Activated naive CD4-positive, alpha-beta T cell treated with anti-CD3 and anti-CD28 coated beads for 36 hours (primary cell): ENCODE measurements around the gene GARNL3. TPM values are rescaled to one million over a fixed set of nuclear protein-coding genes. Genes with fewer than 3 reads are reported as not detected.

ENCODE experiments used
- CTCF ChIA-PET: fragments of 350-600 bp; sonication (Branson Sonifier 250); formaldehyde crosslinking; loops from one replicate; lab custom pipeline; 2021; ENCODE audit warnings: antibody characterized with exemption; lab: Charles Lee
- DNase-seq: peaks from one replicate; pipeline ENCODE4 v3.0.0-alpha.2; 2020
- H3K27ac Mint-ChIP-seq: one replicate; pipeline ENCODE4 v1.8.0; 2021; ENCODE audit warnings: mild to moderate bottlenecking, mixed read lengths
- H3K27me3 Mint-ChIP-seq: one replicate; pipeline ENCODE4 v1.8.0; 2021; ENCODE audit warnings: low read depth, mixed read lengths
- H3K36me3 Mint-ChIP-seq: one replicate; pipeline ENCODE4 v1.8.0; 2021; ENCODE audit warnings: low read depth, mixed read lengths
- H3K4me1 Mint-ChIP-seq: one replicate; pipeline ENCODE4 v1.8.0; 2021; ENCODE audit warnings: low read depth, mixed read lengths
- H3K4me3 Mint-ChIP-seq: one replicate; pipeline ENCODE4 v1.8.0; 2021; ENCODE audit warnings: mild to moderate bottlenecking, moderate library complexity, mixed read lengths
- H3K9me3 Mint-ChIP-seq: one replicate; pipeline ENCODE4 v1.8.0; 2021; ENCODE audit warnings: mixed read lengths
- intact Hi-C: fragments of 100-400 bp; cut with micrococcal nuclease; formaldehyde crosslinking; loops from one replicate; pipeline ENCODE4 v1.15.1; 2023
- total RNA-seq, 2 experiments: library from RNA; stranded (reverse); gene quantifications; one replicate each; pipeline ENCODE4 v1.2.3, GENCODE V29; 2021

Gene GARNL3
- total RNA-seq, 2 experiments from 2014 or later: 1.2 to 4.6 TPM

- CTCF ChIA-PET: interaction anchor here (0.6 to 1.0 kb wide), 2 partner anchors 23 to 199 kb away, joined by 3 to 4 read pairs; no protein-coding TSS in a partner anchor
- H3K36me3 Mint-ChIP-seq: no peaks in the 10 kb centered on the region
- H3K4me3 Mint-ChIP-seq: no peak overlapping the region
- peaks cover 3% of the 10 kb centered on the region for H3K4me1 Mint-ChIP-seq
- H3K27me3 Mint-ChIP-seq: peaks cover 26% of the 10 kb centered on the region
- DNase-seq: no peak
- H3K9me3 Mint-ChIP-seq: no peaks in the 10 kb centered on the region
- intact Hi-C loops: no loop called here
- H3K27ac Mint-ChIP-seq: no peak overlapping the region
Observed at GRCh38 chr9:127417131-127418036, 152.8 kb downstream of the GARNL3 start.

- Mint-ChIP-seq H3K4me3 (no peak overlapping the region), H3K27me3 (peaks cover 24% of the 10 kb centered on the region), H3K27ac (no peak overlapping the region), H3K9me3 (no peaks in the 10 kb centered on the region), H3K36me3 (no peaks in the 10 kb centered on the region), H3K4me1 (peaks cover 7% of the 10 kb centered on the region)
- intact Hi-C loops: no loop called here
- CTCF ChIA-PET: interaction anchor here (1.0 kb wide), 1 partner anchor 200 kb away, joined by 4 read pairs; no protein-coding TSS in a partner anchor
- DNase-seq: peak; percentile 60
Observed at GRCh38 chr9:127418037-127418471, 153.5 kb downstream of the GARNL3 start.

- CTCF ChIA-PET: no interaction called here
- no peak for DNase-seq
- intact Hi-C loops: no loop called here
Observed at GRCh38 chr9:127419348-127419747, 154.8 kb downstream of the GARNL3 start.

GRCh38 chr9:127421057-127421456, 156.5 kb downstream of the GARNL3 start:
- H3K4me1 Mint-ChIP-seq: peaks cover 26% of the 10 kb centered on the region
- H3K27ac Mint-ChIP-seq: no peak overlapping the region
- no peak overlapping the region for H3K4me3 Mint-ChIP-seq
- H3K9me3 Mint-ChIP-seq: no peaks in the 10 kb centered on the region
- H3K27me3 Mint-ChIP-seq: peaks cover 5% of the 10 kb centered on the region
- DNase-seq: no peak
- H3K36me3 Mint-ChIP-seq: peaks cover 5% of the 10 kb centered on the region
- intact Hi-C loops: no loop called here
- CTCF ChIA-PET: no interaction called here

More at GRCh38 chr9:127419348-127419747, 154.8 kb downstream of the GARNL3 start:
- no peak overlapping the region for H3K27ac Mint-ChIP-seq
- peaks cover 2% of the 10 kb centered on the region for H3K36me3 Mint-ChIP-seq
- H3K27me3 Mint-ChIP-seq: peaks cover 17% of the 10 kb centered on the region
- H3K9me3 Mint-ChIP-seq: no peaks in the 10 kb centered on the region
- peaks cover 15% of the 10 kb centered on the region for H3K4me1 Mint-ChIP-seq
- H3K4me3 Mint-ChIP-seq: no peak overlapping the region

- intact Hi-C loops: no loop called here
- Mint-ChIP-seq H3K27ac (no peak overlapping the region), H3K4me3 (no peak overlapping the region), H3K9me3 (no peaks in the 10 kb centered on the region), H3K27me3 (peaks cover 2% of the 10 kb centered on the region), H3K4me1 (peaks cover 37% of the 10 kb centered on the region), H3K36me3 (peaks cover 12% of the 10 kb centered on the region)
- DNase-seq: no peak
- CTCF ChIA-PET: no interaction called here
Observed at GRCh38 chr9:127422133-127422782, 157.7 kb downstream of the GARNL3 start.

DNA sequence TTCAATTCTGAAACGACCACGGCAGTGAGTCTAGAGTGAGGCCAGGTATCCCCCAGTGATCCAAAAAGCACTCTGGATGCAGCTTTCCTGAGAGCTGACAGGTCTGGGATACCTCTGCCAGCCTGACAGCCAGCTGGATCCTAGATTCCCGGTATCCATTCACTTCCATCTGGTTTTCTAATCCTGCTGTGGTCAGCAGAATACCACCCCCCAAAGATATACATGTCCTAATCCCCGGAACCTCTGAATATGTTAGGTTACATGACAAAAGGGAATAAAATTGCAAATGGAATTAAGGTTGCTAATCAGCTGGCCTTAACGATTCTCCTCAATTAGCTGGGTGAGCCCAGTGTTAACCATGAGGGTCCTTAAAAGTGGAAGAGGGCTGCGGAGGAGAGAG, 158.2 kb downstream of the GARNL3 start:
- intact Hi-C loops: no loop called here
- no peak for DNase-seq
- peak overlapping the region; percentile 98 for H3K4me3 Mint-ChIP-seq
- CTCF ChIA-PET: no interaction called here
- H3K36me3 Mint-ChIP-seq: peaks cover 13% of the 10 kb centered on the region
- H3K9me3 Mint-ChIP-seq: no peaks in the 10 kb centered on the region
- no peak overlapping the region for H3K27ac Mint-ChIP-seq
- H3K27me3 Mint-ChIP-seq: no peaks in the 10 kb centered on the region
- peaks cover 41% of the 10 kb centered on the region for H3K4me1 Mint-ChIP-seq

DNA sequence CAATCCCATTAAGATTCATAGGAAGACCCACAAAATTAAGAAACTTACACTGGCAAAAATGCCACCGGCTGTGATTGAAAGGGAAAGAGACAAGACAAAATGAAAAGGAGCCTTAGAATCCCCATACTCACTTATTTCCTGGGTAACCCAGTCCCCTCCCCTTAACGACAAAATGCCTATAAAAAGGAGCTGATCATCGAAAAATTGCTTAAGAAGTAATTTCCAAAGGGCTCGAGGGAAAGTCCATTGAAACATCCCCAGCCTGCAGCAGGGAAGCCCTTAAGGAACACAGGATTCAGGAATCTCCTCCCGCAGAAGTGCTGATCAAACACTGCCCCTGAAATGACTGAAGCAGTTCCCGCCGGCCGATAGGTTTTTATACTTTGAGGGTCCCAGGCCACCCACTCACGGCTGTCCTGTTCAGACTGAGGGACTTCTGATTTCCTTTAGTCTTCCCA, 158.9 kb downstream of the GARNL3 start:
- CTCF ChIA-PET: interaction anchor here (1.1 kb wide), 1 partner anchor 36 kb away, joined by 3 read pairs; no protein-coding TSS in a partner anchor
- H3K27me3 Mint-ChIP-seq: no peaks in the 10 kb centered on the region
- H3K9me3 Mint-ChIP-seq: no peaks in the 10 kb centered on the region
- peaks cover 18% of the 10 kb centered on the region for H3K36me3 Mint-ChIP-seq
- intact Hi-C loops: no loop called here
- DNase-seq: no peak
- H3K4me1 Mint-ChIP-seq: peaks cover 48% of the 10 kb centered on the region
- peak overlapping the region; percentile 98 for H3K4me3 Mint-ChIP-seq
- peak overlapping the region; percentile 95 for H3K27ac Mint-ChIP-seq

- Mint-ChIP-seq H3K4me3 (peak within 1 kb of the TSS; percentile 98), H3K27ac (peak within 1 kb of the TSS; percentile 95), H3K36me3 (peaks cover 23% of the 10 kb centered on the region), H3K9me3 (no peaks in the 10 kb centered on the region), H3K27me3 (no peaks in the 10 kb centered on the region), H3K4me1 (peaks cover 49% of the 10 kb centered on the region)
- peak; percentile 94 for DNase-seq
- intact Hi-C loops: loop anchor here (1.0 to 2.0 kb wide), 5 partner anchors 27 to 510 kb away; partner anchors contain the start of genes LRSAM1, RALGPS1, RPL12 and SLC2A8
- CTCF ChIA-PET: interaction anchor here (1.0 to 1.2 kb wide), 4 partner anchors 26 to 36 kb away, joined by 3 to 5 read pairs (median 3); partner anchors contain the start of genes LRSAM1, RPL12 and SLC2A8
Observed at GRCh38 chr9:127423934-127424675, 159.5 kb downstream of the GARNL3 start, which contains the start of gene ZNF79. TSS of gene ZNF79 (plus strand) at chr9:127424382. CDS start at chr9:127424788, 406 bp downstream.

- Mint-ChIP-seq H3K4me1 (peaks cover 49% of the 10 kb centered on the region), H3K9me3 (no peaks in the 10 kb centered on the region), H3K4me3 (peak overlapping the region; percentile 98), H3K27ac (peak overlapping the region; percentile 95), H3K27me3 (no peaks in the 10 kb centered on the region), H3K36me3 (peaks cover 25% of the 10 kb centered on the region)
- CTCF ChIA-PET: interaction anchor here (1.0 to 1.2 kb wide), 3 partner anchors 25 to 28 kb away, joined by 3 to 5 read pairs (median 3); partner anchors contain the start of genes LRSAM1, RPL12 and SLC2A8
- DNase-seq: peak; percentile 52
- intact Hi-C loops: loop anchor here (1.0 to 2.0 kb wide), 5 partner anchors 27 to 510 kb away; partner anchors contain the start of genes LRSAM1, RALGPS1, RPL12 and SLC2A8
Observed at GRCh38 chr9:127424676-127424999, 160.1 kb downstream of the GARNL3 start.

- peak overlapping the region; percentile 98 for H3K4me3 Mint-ChIP-seq
- CTCF ChIA-PET: no interaction called here
- H3K36me3 Mint-ChIP-seq: peaks cover 40% of the 10 kb centered on the region
- peak; percentile 80 for DNase-seq
- no peaks in the 10 kb centered on the region for H3K27me3 Mint-ChIP-seq
- peaks cover 61% of the 10 kb centered on the region for H3K4me1 Mint-ChIP-seq
- no peaks in the 10 kb centered on the region for H3K9me3 Mint-ChIP-seq
- peak overlapping the region; percentile 89 for H3K27ac Mint-ChIP-seq
- intact Hi-C loops: loop anchor here (1.0 to 5.0 kb wide), 6 partner anchors 20 to 619 kb away; partner anchors contain the start of gene ZBTB43
Observed at GRCh38 chr9:127426756-127427155, 162.2 kb downstream of the GARNL3 start.

DNA sequence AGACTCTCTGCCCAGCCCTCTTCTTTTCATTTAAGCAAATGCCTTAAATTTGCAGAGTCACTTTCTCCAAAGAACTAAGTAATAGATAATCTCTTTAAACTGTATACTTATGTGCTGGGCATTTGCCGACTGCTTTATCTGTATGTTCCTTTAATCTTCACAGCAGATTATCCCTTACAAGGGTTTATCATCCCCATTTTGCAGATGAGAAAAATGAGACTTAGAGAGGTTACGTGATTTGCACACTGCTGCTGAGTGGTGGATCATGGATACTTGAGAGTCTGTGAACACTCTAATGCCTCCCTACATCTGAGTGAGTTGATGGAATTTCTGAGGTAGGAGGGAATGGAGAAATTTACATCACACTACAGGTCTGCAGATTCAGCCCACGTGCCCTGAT, 163.8 kb downstream of the GARNL3 start:
- intact Hi-C loops: loop anchor here (5.0 kb wide), 1 partner anchor 621 kb away; the partner anchor contains the start of gene ZBTB43
- no peak for DNase-seq

More for the DNA sequence above, 163.8 kb downstream of the GARNL3 start:
- Mint-ChIP-seq H3K27ac (peak overlapping the region; percentile 13), H3K4me3 (no peak overlapping the region), H3K27me3 (no peaks in the 10 kb centered on the region), H3K36me3 (peaks cover 44% of the 10 kb centered on the region), H3K4me1 (peaks cover 55% of the 10 kb centered on the region), H3K9me3 (no peaks in the 10 kb centered on the region)
- CTCF ChIA-PET: no interaction called here
